OCI-LY7 (cell line): ENCODE data around the gene RNFT2.
"Not testable (repeated sequence)": the region's sequence is repeated elsewhere in the genome, so short reads cannot be mapped to it uniquely, and the experiment has no call there.

Experiments used
- CTCF ChIP-seq: fragments of 200-600 bp; sonication (generic); conservative IDR thresholded peaks from 2 replicates; pipeline ENCODE4 v1.5.1; 2014; ENCODE audit warnings: mild to moderate bottlenecking, antibody characterized with exemption, low read length, moderate library complexity, mixed read lengths
- EZH2phosphoT487 ChIP-seq: fragments of 200-600 bp; sonication (generic); IDR thresholded peaks from 2 replicates; pipeline ENCODE4 v1.6.1; 2018; ENCODE audit warnings: low read depth, borderline replicate concordance, mild to moderate bottlenecking, mixed run types, antibody characterized with exemption, low read length, moderate library complexity, mixed read lengths

- not testable (repeated sequence) for TF ChIP-seq CTCF, EZH2phosphoT487
Measured at GRCh38 chr12:116754097-116754496, 16.0 kb downstream of the RNFT2 start.
